HG03521 (cell line): ENCODE data around the gene DHX38.

Experiments
- ATAC-seq: cut with Tn5 transposase; IDR thresholded peaks from one replicate; pipeline ENCODE4 v1.9.1; 2021; ENCODE audit warnings: mild to moderate bottlenecking, moderate library complexity; ENCODE audit not compliant: unreplicated experiment

DHX38 gene

GRCh38 chr16:72162105-72162692 is 68.6 kb downstream of the DHX38 start:
- no peak for ATAC-seq
